ENCODE results near the gene RREB1. TPM values are rescaled to one million over a fixed set of nuclear protein-coding genes. Genes with fewer than 3 reads are reported as not detected.

RREB1 gene
- polyA plus RNA-seq, 4 donors = 6.5 to 38.3 (median 11.5) TPM

GRCh38 chr6:7087066-7087465, 20.7 kb upstream of the RREB1 start:
- H3K4me1 ChIP-seq (ENCODE audit: control insufficient read depth in 3 of 3, insufficient read depth in 2 of 3, low read depth in 1 of 3, low read length in 2 of 3) = peaks cover 0 to 21% (median 4%) of the 10 kb centered on the region in 3 donors
- peak overlapping the region in 1 of 3 donors; percentile 7 for H3K4me3 ChIP-seq (ENCODE audit: low read depth in 1 of 3, low read length in 3 of 3)
- H3K9me3 ChIP-seq (ENCODE audit: control insufficient read depth in 2 of 2, insufficient read depth in 1 of 2, low read depth in 1 of 2, low read length in 1 of 2) = no peaks in the 10 kb centered on the region
- DNase-seq = no peak
- WGBS, 3 donors = 26 to 38% (median 33%) methylated on average over 3 of the region's 3 CpGs
- FAIRE-seq = no peak
- no peaks in the 10 kb centered on the region for H3K27me3 ChIP-seq (ENCODE audit: control insufficient read depth in 3 of 3, insufficient read depth in 3 of 3, low read length in 3 of 3)
- peak overlapping the region; percentile 74 to 90 (median 87) for H3K27ac ChIP-seq (ENCODE audit: low read depth in 1 of 3, low read length in 2 of 3)
- no peaks in the 10 kb centered on the region for H3K36me3 ChIP-seq (ENCODE audit: control insufficient read depth in 3 of 3, insufficient read depth in 2 of 3, low read depth in 1 of 3, low read length in 3 of 3)

DNA sequence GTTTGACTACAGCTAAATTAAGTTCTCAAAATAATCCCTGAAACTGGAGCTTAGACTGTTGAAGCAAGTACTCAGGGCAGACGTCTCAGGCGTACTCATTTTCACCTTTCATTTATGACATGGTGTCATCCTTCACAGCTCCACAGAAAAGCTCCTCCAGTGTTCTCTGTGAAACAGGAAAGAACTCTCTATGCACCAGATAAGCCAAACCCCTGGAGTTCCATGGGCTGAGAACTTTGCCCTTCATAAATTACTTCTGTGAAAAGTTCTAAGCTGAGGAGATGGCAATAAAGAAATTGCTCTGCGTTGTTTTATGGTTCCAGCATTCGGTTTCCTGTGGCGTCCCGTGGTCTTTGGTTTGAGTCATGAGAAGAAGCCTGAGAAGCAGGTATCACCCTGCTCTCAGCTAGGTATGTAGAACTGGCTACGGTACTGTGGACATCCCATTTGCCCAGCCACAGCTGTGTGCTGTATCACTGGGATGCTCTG, 20.2 kb upstream of the RREB1 start:
- DNase-seq (peak; percentile 95 to 97), FAIRE-seq (no peak)
- 15 to 41% (median 20%) methylated on average over 7 of the region's 7 CpGs for WGBS, 3 donors
- no peak overlapping the region for H3K4me3 ChIP-seq (ENCODE audit: low read depth in 1 of 3, low read length in 3 of 3)
- no peaks in the 10 kb centered on the region for H3K9me3 ChIP-seq (ENCODE audit: control insufficient read depth in 2 of 2, insufficient read depth in 1 of 2, low read depth in 1 of 2, low read length in 1 of 2)
- H3K4me1 ChIP-seq (ENCODE audit: control insufficient read depth in 3 of 3, insufficient read depth in 2 of 3, low read depth in 1 of 3, low read length in 2 of 3) = peaks cover 0 to 21% (median 4%) of the 10 kb centered on the region in 3 donors
- H3K27me3 ChIP-seq (ENCODE audit: control insufficient read depth in 3 of 3, insufficient read depth in 3 of 3, low read length in 3 of 3) = no peaks in the 10 kb centered on the region
- no peaks in the 10 kb centered on the region for H3K36me3 ChIP-seq (ENCODE audit: control insufficient read depth in 3 of 3, insufficient read depth in 2 of 3, low read depth in 1 of 3, low read length in 3 of 3)
- H3K27ac ChIP-seq (ENCODE audit: low read depth in 1 of 3, low read length in 2 of 3) = peak overlapping the region; percentile 74 to 90 (median 87)

- DNase-seq (peak in 1 of 2 donors; percentile 18), FAIRE-seq (no peak)
- no peak overlapping the region for H3K4me3 ChIP-seq (ENCODE audit: low read depth in 1 of 3, low read length in 3 of 3)
- H3K27me3 ChIP-seq (ENCODE audit: control insufficient read depth in 3 of 3, insufficient read depth in 3 of 3, low read length in 3 of 3) = no peaks in the 10 kb centered on the region
- H3K9me3 ChIP-seq (ENCODE audit: control insufficient read depth in 2 of 2, insufficient read depth in 1 of 2, low read depth in 1 of 2, low read length in 1 of 2) = no peaks in the 10 kb centered on the region
- WGBS, 3 donors = 52 to 69% (median 66%) methylated on average over 2 of the region's 2 CpGs
- H3K36me3 ChIP-seq (ENCODE audit: control insufficient read depth in 3 of 3, insufficient read depth in 2 of 3, low read depth in 1 of 3, low read length in 3 of 3) = no peaks in the 10 kb centered on the region
- H3K27ac ChIP-seq (ENCODE audit: low read depth in 1 of 3, low read length in 2 of 3) = peak overlapping the region; percentile 65 to 90 (median 87)
- peaks cover 0 to 21% (median 4%) of the 10 kb centered on the region in 3 donors for H3K4me1 ChIP-seq (ENCODE audit: control insufficient read depth in 3 of 3, insufficient read depth in 2 of 3, low read depth in 1 of 3, low read length in 2 of 3)
Observed at GRCh38 chr6:7088076-7088742, 19.6 kb upstream of the RREB1 start.

GRCh38 chr6:7098993-7099392, 8.8 kb upstream of the RREB1 start:
- WGBS, 3 donors = 14 to 71% (median 48%) methylated on average over 2 of the region's 2 CpGs
- H3K4me1 ChIP-seq (ENCODE audit: control insufficient read depth in 3 of 3, insufficient read depth in 2 of 3, low read depth in 1 of 3, low read length in 2 of 3) = peaks cover 0 to 27% (median 6%) of the 10 kb centered on the region in 3 donors
- no peak overlapping the region for H3K4me3 ChIP-seq (ENCODE audit: low read depth in 1 of 3, low read length in 3 of 3)
- no peaks in the 10 kb centered on the region for H3K27me3 ChIP-seq (ENCODE audit: control insufficient read depth in 3 of 3, insufficient read depth in 3 of 3, low read length in 3 of 3)
- H3K27ac ChIP-seq (ENCODE audit: low read depth in 1 of 3, low read length in 2 of 3) = peak overlapping the region in 1 of 3 donors; percentile 58
- FAIRE-seq (no peak), DNase-seq (peak; percentile 61 to 77)
- H3K36me3 ChIP-seq (ENCODE audit: control insufficient read depth in 3 of 3, insufficient read depth in 2 of 3, low read depth in 1 of 3, low read length in 3 of 3) = no peaks in the 10 kb centered on the region
- H3K9me3 ChIP-seq (ENCODE audit: control insufficient read depth in 2 of 2, insufficient read depth in 1 of 2, low read depth in 1 of 2, low read length in 1 of 2) = no peaks in the 10 kb centered on the region

GRCh38 chr6:7100072-7100752, 7.5 kb upstream of the RREB1 start:
- Histone ChIP-seq H3K9me3 (ENCODE audit: control insufficient read depth in 2 of 2, insufficient read depth in 1 of 2, low read depth in 1 of 2, low read length in 1 of 2) (no peaks in the 10 kb centered on the region), H3K36me3 (ENCODE audit: control insufficient read depth in 3 of 3, insufficient read depth in 2 of 3, low read depth in 1 of 3, low read length in 3 of 3) (no peaks in the 10 kb centered on the region), H3K27me3 (ENCODE audit: control insufficient read depth in 3 of 3, insufficient read depth in 3 of 3, low read length in 3 of 3) (no peaks in the 10 kb centered on the region), H3K27ac (ENCODE audit: low read depth in 1 of 3, low read length in 2 of 3) (no peak overlapping the region), H3K4me1 (ENCODE audit: control insufficient read depth in 3 of 3, insufficient read depth in 2 of 3, low read depth in 1 of 3, low read length in 2 of 3) (peaks cover 0 to 27% (median 6%) of the 10 kb centered on the region in 3 donors), H3K4me3 (ENCODE audit: low read depth in 1 of 3, low read length in 3 of 3) (no peak overlapping the region)
- no peak for DNase-seq
- no peak for FAIRE-seq
- WGBS, 3 donors = 57 to 77% (median 73%) methylated on average over 3 of the region's 3 CpGs

- Histone ChIP-seq H3K9me3 (ENCODE audit: control insufficient read depth in 2 of 2, insufficient read depth in 1 of 2, low read depth in 1 of 2, low read length in 1 of 2) (no peaks in the 10 kb centered on the region), H3K27me3 (ENCODE audit: control insufficient read depth in 3 of 3, insufficient read depth in 3 of 3, low read length in 3 of 3) (no peaks in the 10 kb centered on the region), H3K4me3 (ENCODE audit: low read depth in 1 of 3, low read length in 3 of 3) (no peak overlapping the region), H3K36me3 (ENCODE audit: control insufficient read depth in 3 of 3, insufficient read depth in 2 of 3, low read depth in 1 of 3, low read length in 3 of 3) (no peaks in the 10 kb centered on the region), H3K4me1 (ENCODE audit: control insufficient read depth in 3 of 3, insufficient read depth in 2 of 3, low read depth in 1 of 3, low read length in 2 of 3) (peaks cover 0 to 27% (median 6%) of the 10 kb centered on the region in 3 donors), H3K27ac (ENCODE audit: low read depth in 1 of 3, low read length in 2 of 3) (no peak overlapping the region)
- WGBS, 3 donors = 68 to 83% (median 78%) methylated on average over 10 of the region's 10 CpGs
- no peak for FAIRE-seq
- no peak for DNase-seq
Observed at GRCh38 chr6:7100753-7101081, 7.0 kb upstream of the RREB1 start.

GRCh38 chr6:7101290-7101689, 6.5 kb upstream of the RREB1 start:
- H3K4me3 ChIP-seq (ENCODE audit: low read depth in 1 of 3, low read length in 3 of 3) = no peak overlapping the region
- no peaks in the 10 kb centered on the region for H3K27me3 ChIP-seq (ENCODE audit: control insufficient read depth in 3 of 3, insufficient read depth in 3 of 3, low read length in 3 of 3)
- FAIRE-seq = no peak
- H3K9me3 ChIP-seq (ENCODE audit: control insufficient read depth in 2 of 2, insufficient read depth in 1 of 2, low read depth in 1 of 2, low read length in 1 of 2) = no peaks in the 10 kb centered on the region
- H3K4me1 ChIP-seq (ENCODE audit: control insufficient read depth in 3 of 3, insufficient read depth in 2 of 3, low read depth in 1 of 3, low read length in 2 of 3) = peaks cover 0 to 30% (median 6%) of the 10 kb centered on the region in 3 donors
- 88 to 97% (median 93%) methylated on average over 8 of the region's 8 CpGs for WGBS, 3 donors
- H3K36me3 ChIP-seq (ENCODE audit: control insufficient read depth in 3 of 3, insufficient read depth in 2 of 3, low read depth in 1 of 3, low read length in 3 of 3) = no peaks in the 10 kb centered on the region
- no peak for DNase-seq
- no peak overlapping the region for H3K27ac ChIP-seq (ENCODE audit: low read depth in 1 of 3, low read length in 2 of 3)

DNA sequence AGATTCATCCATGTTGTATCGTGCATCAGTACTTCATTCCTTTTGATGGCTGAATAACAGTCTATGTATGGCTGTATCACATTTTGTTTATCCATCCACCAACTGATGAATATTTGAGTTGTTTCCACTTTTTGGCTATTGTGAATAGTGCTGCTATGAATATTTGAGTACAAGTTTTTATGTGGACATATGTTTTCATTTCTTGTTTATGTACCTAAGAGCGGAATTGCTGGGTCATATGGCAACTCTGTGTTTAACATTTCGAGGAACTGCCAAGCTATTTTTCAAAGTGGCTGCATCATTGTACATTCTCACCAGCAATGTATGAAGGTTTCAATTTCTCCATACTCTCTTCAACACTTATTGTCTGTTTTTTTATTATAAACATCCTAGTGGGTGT, 3.0 kb upstream of the RREB1 start:
- Histone ChIP-seq H3K27ac (ENCODE audit: low read depth in 1 of 3, low read length in 2 of 3) (no peak overlapping the region), H3K4me3 (ENCODE audit: low read depth in 1 of 3, low read length in 3 of 3) (no peak overlapping the region), H3K9me3 (ENCODE audit: control insufficient read depth in 2 of 2, insufficient read depth in 1 of 2, low read depth in 1 of 2, low read length in 1 of 2) (no peaks in the 10 kb centered on the region), H3K27me3 (ENCODE audit: control insufficient read depth in 3 of 3, insufficient read depth in 3 of 3, low read length in 3 of 3) (no peaks in the 10 kb centered on the region), H3K4me1 (ENCODE audit: control insufficient read depth in 3 of 3, insufficient read depth in 2 of 3, low read depth in 1 of 3, low read length in 2 of 3) (peaks cover 0 to 21% (median 0%) of the 10 kb centered on the region in 3 donors), H3K36me3 (ENCODE audit: control insufficient read depth in 3 of 3, insufficient read depth in 2 of 3, low read depth in 1 of 3, low read length in 3 of 3) (no peaks in the 10 kb centered on the region)
- WGBS, 3 donors = 96 to 99% (median 96%) methylated on average over 3 of the region's 3 CpGs
- DNase-seq (no peak), FAIRE-seq (no peak)

Measured in small intestine (tissue), 7 donors.